HG03442 (cell line): ENCODE measurements around the gene SGMS1.

Source experiments
- ATAC-seq: cut with Tn5 transposase; IDR thresholded peaks from one replicate; pipeline ENCODE4 v1.9.1; 2021; ENCODE audit warnings: mild to moderate bottlenecking, moderate library complexity; ENCODE audit not compliant: unreplicated experiment

Gene SGMS1

DNA sequence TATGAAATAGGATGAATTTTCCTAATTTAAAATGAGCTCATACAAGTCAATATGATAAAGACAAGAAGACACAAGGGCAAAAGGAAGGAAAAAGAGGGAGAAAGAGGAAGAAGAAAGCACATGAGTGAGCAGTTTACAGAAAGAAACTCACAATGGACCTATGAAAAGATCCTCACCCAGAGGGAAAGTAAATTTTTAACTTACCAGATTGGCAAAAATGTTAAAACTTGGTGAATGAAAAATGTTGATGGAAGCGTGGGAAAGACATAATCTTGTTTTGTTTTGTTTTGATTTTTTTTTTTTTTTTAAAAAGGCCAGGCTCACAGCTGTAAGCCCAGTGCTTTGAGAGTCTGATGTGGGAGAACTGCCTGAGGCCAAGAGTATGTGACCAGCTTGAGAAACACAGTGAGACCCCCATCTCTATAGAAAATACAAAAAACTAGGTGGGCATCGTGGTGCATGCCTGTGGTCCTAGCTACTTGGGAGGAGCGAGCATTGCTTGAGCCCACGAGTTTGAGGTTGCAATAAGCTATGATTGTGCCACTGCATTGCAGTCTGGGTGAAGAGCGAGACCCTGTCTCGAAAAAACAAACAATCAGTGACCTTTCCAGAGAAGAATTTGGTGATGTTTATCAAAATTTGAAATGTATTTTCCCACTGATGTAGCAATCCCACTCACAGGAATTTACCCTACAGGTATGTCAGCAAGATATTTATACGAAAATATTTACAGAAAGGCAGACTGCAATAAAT, 219.6 kb downstream of the SGMS1 start:
- no peak for ATAC-seq

DNA sequence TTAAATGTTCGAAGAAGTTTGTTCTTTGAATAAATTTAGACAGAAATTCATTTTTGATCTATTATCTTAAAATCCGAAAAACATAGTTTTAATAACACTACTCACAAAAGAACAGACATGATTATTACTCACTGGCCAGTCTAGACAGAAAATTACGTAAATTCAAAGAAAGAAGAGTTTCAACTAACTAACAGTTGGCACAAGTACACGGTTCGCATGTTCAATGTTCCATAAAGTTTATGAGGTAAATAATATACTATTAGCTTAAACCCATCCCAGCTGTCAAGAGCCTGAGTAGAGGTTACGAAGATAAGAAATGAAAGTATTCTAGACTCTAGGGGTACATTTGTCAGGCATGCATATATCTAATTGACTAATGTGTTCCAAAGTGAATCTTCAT, 220.7 kb downstream of the SGMS1 start:
- ATAC-seq, result no peak

GRCh38 chr10:50402466-50402865, 221.3 kb downstream of the SGMS1 start:
- ATAC-seq, result no peak

- ATAC-seq, result no peak
These were observed 223.1 kb downstream of the SGMS1 start for GRCh38 chr10:50400694-50401093.

- ATAC-seq, result no peak
These were observed 224.9 kb downstream of the SGMS1 start for GRCh38 chr10:50398823-50399222.

DNA sequence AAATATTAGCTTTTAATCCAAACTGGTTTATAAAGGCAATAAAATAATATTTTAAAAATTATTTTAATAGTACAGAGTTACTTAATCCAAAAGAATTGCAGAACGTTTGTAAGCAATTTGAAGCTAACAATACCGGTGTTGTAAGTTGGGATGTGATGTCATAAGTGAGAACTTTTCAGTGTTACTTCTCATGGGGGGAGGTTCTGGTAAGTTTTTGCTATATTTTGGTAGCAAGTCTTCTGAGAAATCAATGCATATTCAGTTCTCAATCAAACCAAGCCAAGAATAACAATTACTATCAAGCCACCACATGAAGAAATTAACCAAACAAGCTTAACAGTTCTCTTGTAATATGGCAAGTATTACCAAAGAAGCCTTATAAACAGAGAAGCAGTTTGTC, 225.4 kb downstream of the SGMS1 start:
- ATAC-seq, result no peak

- ATAC-seq, result peak; percentile 36
These were observed 226.2 kb downstream of the SGMS1 start for GRCh38 chr10:50397312-50398140.

- peak; percentile 80 for ATAC-seq
These were observed 227.1 kb downstream of the SGMS1 start for GRCh38 chr10:50396491-50397311.

- ATAC-seq, result no peak
These were observed 227.9 kb downstream of the SGMS1 start for GRCh38 chr10:50395851-50396250.

- no peak for ATAC-seq
These were observed 228.5 kb downstream of the SGMS1 start for GRCh38 chr10:50395271-50395670.

GRCh38 chr10:50394832-50395231, 228.9 kb downstream of the SGMS1 start:
- no peak for ATAC-seq

GRCh38 chr10:50393784-50394467, 229.8 kb downstream of the SGMS1 start:
- no peak for ATAC-seq

- ATAC-seq, result no peak
These were observed 230.6 kb downstream of the SGMS1 start for GRCh38 chr10:50392966-50393718.

- no peak for ATAC-seq
These were observed 231.3 kb downstream of the SGMS1 start for GRCh38 chr10:50392426-50392825.

DNA sequence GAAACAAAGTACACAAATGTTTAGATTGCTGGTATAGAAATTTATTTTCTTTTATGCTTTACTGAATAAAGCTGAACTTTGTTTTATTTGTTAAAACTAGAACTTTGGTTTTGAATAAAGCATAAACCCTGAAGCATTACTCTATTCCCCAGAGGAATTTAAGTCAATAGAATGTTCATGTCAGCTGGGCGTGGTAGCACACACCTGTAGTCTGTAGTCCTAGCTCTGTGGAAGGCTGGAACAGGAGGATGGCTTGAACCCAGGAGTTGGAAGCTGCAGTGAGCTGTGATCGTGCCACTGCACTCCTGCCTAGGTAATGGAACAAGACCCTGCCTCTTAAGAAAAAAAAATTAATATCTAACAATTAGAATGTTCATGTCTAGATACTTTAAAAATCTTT, 233.5 kb downstream of the SGMS1 start:
- no peak for ATAC-seq

- ATAC-seq, result no peak
These were observed 235.6 kb downstream of the SGMS1 start for GRCh38 chr10:50388181-50388580.

DNA sequence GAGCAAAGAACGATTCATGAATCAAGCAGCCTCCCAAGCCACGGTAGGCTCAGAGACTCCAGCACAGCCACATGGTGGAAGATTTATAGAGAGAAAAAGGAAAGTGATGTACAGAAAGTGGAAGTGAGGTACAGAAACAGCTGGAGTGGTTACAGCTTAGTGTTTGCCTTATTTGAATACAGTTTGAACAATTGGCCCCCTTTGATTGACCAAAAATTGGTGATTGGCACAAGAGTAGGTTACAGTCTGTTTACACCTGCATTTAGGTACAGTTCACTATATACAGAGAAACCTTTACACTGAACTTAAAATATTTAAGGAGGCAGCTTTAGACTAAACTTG, 236.1 kb downstream of the SGMS1 start:
- no peak for ATAC-seq

DNA sequence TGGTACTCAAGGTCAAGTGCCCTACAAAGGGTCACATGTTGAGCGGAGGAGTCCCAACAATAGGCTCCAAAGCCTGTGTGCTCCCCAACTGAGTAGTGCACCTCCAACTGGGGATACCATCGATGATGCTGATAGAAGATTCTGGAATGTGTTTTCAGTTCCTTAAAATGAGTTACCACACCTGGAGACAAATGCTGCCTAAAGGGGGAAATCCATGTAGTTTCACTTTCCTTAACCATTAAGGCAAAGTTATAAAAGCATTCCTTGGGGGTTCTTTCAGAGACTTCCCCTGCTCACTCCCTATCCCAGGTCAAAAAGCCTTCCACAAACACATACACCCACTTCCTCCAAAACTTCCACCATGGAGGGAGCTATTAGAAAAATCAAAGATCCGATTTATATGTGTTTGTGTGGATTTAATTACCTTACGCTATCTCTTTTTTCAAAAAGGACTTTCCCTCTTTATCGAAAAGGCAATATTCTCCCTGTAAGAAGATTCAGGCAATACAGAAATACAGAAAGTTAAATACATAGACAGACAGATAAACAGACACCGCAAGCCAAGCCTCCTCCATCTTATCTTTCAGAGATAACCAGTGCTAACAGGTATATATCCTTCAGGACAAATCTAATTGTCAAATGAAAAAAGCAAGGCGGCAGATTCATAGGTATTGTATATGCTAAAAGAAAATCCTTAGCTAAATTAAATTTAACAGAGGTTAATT, 236.6 kb downstream of the SGMS1 start:
- ATAC-seq, result no peak

GRCh38 chr10:50385624-50386023, 238.1 kb downstream of the SGMS1 start:
- no peak for ATAC-seq

DNA sequence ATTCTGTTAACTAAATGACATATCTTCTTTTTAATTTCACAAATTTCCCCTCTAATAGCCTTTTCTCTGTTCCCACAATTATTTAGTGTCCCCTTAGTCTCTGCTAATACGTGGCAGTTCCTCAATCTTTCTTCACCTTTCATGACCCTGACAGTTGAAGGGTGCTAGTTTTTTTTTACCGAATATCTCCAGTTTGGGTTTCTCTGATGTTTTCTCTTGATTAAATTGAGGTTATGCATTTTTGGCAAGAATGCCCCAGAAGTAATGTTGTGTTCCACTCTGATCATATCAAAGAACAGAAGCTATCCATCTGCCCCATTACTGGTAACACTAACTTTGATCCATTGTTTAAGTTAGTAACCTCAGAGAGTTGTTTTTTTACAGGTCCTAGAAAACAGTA, 238.9 kb downstream of the SGMS1 start:
- no peak for ATAC-seq
